SKM-1 treated with dmso at 0.1 percent for 144 hours (cell line): ENCODE results near the gene AGBL1.

Source experiments
- DNase-seq: peaks from one replicate; lab custom pipeline; 2025; ENCODE audit not compliant: unreplicated experiment; lab: John Stamatoyannopoulos, UW

AGBL1 gene

GRCh38 chr15:86772369-86773059 lies 692.8 kb downstream of the AGBL1 start:
- no peak for DNase-seq

GRCh38 chr15:86773736-86774135 lies 694.1 kb downstream of the AGBL1 start:
- no peak for DNase-seq

- no peak for DNase-seq
Observed at GRCh38 chr15:86776145-86776544, 696.5 kb downstream of the AGBL1 start.

GRCh38 chr15:86796521-86796920 lies 716.9 kb downstream of the AGBL1 start:
- DNase-seq: no peak

- DNase-seq: no peak
Observed at GRCh38 chr15:86797135-86797534, 717.5 kb downstream of the AGBL1 start.

GRCh38 chr15:86799226-86799625 lies 719.6 kb downstream of the AGBL1 start:
- DNase-seq: no peak

GRCh38 chr15:86802244-86802643 lies 722.6 kb downstream of the AGBL1 start:
- no peak for DNase-seq

- DNase-seq: no peak
Observed at GRCh38 chr15:86804406-86804805, 724.7 kb downstream of the AGBL1 start.

GRCh38 chr15:86810329-86810728 lies 730.7 kb downstream of the AGBL1 start:
- no peak for DNase-seq

DNA sequence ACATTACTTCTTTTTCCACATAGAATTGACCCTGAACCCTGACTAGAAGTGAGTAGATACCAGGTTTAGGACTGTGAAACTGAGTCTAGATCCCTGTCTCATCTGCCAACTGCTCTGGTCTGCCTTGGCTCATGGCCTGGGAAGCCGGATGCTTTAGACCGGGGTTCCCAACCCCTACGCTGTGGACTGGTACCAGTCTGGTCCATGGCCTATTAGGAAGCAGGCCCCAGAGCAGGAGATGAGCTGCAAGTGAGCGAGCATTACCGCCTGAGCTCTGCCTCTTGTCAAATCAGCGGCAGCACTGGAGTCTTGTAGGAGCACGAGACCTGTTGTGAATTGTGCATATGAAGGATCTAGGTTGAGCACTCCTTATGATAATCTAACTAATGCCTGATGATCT lies 734.2 kb downstream of the AGBL1 start:
- no peak for DNase-seq

DNA sequence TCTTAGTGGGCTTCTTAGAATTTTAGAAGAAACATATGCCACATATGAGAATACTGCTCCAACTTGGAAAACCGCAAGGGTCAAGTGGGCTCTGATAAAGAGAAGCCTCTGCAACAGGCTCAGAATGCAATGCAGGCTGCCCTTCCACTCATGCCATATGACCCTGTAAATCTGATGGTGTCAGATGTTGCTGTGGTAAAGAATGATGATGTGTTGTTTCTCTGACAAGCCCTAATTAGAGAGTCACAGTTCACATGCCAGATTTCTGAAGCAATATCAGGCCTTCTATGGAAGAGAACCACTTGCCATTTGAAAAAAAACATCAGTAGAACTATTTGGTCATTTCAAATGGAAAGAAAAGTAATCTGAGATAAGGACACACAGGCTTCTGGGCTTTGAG lies 749.6 kb downstream of the AGBL1 start:
- no peak for DNase-seq

- no peak for DNase-seq
Observed at GRCh38 chr15:86830304-86830703, 750.6 kb downstream of the AGBL1 start.

DNA sequence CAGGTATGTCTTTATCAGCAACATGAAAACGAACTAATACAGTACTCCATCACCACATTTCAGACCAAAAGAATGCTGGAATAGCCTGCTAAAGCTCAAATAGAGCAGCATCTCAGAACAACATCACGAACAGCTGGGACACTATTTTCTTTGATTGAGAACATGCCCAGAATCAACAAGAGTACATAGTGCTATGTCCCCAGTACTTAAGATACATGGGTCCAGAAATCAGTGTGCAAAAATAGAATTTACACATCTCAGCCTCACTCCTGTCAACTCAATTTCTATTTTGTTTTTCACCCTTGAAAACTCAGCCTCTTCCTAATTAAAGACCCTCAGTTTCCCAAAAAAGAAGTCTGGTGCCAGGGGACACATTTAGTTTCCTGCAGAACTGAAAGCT lies 753.9 kb downstream of the AGBL1 start:
- no peak for DNase-seq

GRCh38 chr15:86834115-86834863 lies 754.6 kb downstream of the AGBL1 start:
- peak; percentile 7 for DNase-seq

DNA sequence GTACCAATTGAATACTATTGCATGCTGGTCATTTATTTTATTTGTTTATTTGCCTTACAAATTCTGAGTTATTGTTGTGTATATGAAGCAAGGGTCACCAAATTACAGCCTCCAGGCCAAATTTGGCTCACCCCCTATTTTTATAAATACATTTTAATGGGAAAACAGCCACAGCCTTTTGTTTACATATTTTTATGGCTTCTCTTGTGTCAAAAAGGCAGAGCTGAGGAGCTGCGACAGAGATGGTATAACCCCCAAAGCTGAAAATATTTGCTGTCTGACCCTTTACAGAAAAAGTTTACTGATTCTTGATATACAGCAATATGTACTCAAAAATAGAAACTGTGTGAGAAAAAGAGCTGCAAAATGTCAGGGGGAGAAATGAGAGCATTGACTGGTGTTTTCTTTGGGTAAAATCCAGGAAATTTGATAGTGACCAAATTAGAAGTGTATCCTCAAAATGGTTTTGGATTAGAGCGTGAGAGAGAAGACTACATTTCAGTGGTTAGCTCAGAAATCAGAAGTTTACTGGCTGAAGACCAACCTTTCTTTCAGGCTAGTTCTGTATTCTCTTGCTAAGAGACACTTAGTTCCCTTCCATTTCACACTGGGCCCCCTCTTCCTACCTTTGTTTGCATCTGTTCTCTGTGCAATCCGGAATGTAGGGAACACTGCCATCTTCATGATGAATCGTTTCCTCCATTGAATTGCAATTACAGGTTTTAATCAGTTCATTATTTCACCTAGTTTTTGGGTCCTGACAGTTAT lies 757.8 kb downstream of the AGBL1 start:
- DNase-seq: no peak

GRCh38 chr15:86839502-86839901 lies 759.8 kb downstream of the AGBL1 start:
- DNase-seq: no peak

DNA sequence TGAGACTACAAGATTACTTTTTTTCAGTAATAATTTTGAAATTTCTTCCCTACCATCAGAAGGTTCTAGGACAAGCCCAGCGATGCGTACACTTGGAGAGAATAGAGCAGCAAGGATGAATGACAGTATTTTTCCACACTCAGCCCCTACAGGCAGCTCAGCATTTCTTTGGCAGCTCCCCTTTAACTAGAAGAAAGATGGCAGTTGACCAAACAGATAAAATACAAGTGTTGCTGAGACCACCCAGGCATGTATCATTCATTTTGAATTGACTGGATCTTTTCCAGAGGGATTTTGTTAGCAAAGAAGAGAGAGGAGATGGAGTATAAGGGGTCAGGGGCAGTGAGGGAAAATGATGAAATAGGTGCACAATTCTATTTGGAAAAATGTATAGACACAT lies 761.3 kb downstream of the AGBL1 start:
- DNase-seq: no peak

DNA sequence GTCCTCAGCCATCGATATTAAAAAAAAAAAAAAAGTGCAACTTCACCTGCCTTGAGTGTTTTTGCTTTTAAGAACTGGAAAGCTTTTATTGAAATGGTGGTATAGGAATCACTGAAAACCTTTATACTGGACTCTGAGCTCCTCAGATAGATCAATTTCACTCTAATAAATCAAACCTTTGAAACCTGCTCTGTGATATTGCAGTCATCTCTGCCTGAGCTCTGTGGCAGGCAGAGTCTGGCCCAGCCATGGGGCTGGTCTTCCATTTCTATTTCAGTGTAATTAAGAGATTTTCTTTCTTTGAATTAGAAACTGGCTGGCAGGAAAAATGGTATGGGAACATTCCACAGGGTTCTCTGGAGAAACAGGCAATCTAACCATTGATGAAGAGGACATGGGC lies 762.5 kb downstream of the AGBL1 start:
- DNase-seq: no peak

DNA sequence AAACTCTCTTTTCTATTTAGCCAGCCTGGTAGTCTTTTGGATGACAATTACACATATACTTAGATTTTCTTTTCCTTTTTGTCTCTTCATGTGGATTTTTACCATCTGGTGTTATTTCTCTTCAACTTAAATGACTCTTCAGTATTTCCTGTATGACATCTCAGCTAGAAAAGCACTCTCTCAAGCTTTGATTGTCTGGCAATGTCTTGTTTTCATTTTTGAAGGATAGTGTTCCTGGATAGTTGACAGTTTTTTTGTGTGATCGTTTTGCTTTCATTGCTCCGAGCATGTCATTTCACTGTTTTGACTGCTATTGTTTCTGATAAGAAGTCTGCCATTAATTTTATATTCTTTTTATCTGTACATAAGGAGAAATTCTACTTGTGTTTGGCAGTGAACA lies 766.4 kb downstream of the AGBL1 start:
- no peak for DNase-seq

- no peak for DNase-seq
Observed at GRCh38 chr15:86849136-86849535, 769.5 kb downstream of the AGBL1 start.

DNA sequence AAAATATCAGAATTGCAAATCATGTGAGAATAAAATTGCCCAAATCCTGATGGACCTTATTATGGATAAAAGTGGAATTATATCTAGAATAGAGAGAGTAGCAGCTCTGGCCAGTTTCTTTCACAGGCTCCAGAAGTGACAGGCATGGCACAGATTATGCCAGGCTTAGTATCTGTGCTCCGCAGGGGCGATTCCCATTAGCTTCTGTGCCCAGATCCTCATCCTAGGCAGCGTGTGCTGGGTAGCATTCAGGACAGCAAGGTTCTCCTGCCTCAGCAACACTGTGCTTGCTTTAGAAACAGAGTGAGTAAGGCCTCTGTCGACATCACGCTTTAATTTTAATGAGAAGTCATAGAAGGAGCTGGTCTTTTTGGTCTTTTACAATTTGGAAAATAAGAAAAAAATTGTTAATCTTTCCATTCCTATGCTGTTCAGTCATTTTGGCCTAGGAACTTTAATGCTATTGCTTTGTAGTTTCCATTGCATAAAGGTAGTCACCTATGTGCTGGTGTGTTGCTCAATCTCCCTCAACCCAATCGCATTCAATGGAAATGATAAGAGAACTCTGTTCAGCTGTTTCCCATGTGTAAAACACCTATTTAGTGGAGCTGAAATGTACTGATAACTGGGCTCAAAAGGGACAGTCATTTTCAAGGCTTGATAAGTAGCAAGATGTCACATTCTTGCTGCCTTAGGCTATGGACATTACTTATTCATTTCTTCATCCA lies 770.1 kb downstream of the AGBL1 start:
- no peak for DNase-seq
